Measurements from ENCODE around the gene LDLRAP1. TPM values are rescaled to one million over a fixed set of nuclear protein-coding genes. Genes with fewer than 3 reads are reported as not detected.
A peak's percentile ranks its signal among the peaks of the same experiment; 100 is the strongest.

LDLRAP1 gene
- total and polyA plus RNA-seq, 2 donors (not counting 1 experiment from before 2014, with no cell fraction given) = 7.3 to 21.0 TPM

- H4K20me1 ChIP-seq (ENCODE audit: control insufficient read depth, extremely low read depth, insufficient read depth, low read length) = no peaks in the 10 kb centered on the region
- H3K27ac ChIP-seq (ENCODE audit: insufficient read depth, low read length) = no peak overlapping the region
- DNase-seq (ENCODE audit: low read depth in 2 of 2) = no peak
- no peaks in the 10 kb centered on the region for H3K27me3 ChIP-seq (ENCODE audit: control insufficient read depth, insufficient read depth, low read length)
- H3K79me2 ChIP-seq (ENCODE audit: control insufficient read depth, insufficient read depth, low read length) = no peaks in the 10 kb centered on the region
- H3K9me3 ChIP-seq (ENCODE audit: control insufficient read depth, insufficient read depth, low read depth, low read length) = no peaks in the 10 kb centered on the region
- no peak overlapping the region for H3K9ac ChIP-seq (ENCODE audit: insufficient read depth, low read length)
- TF ChIP-seq CTCF (conservative IDR thresholded peaks at IDR 0.05 in 1 of 2, IDR thresholded peaks at IDR 0.05 in 1 of 2; ENCODE audit: low read depth in 1 of 2, low read length in 2 of 2) (no peak), EZH2 (IDR thresholded peaks at IDR 0.05; ENCODE audit: low read length, missing control alignments) (no peak)
- H3K36me3 ChIP-seq (ENCODE audit: control insufficient read depth, insufficient read depth, low read length) = no peaks in the 10 kb centered on the region
- peaks cover 18% of the 10 kb centered on the region for H3K4me1 ChIP-seq (ENCODE audit: control insufficient read depth, extremely low read depth, insufficient read depth, low read length)
- no peak overlapping the region for H3K4me2 ChIP-seq (ENCODE audit: extremely low read depth, insufficient read depth, low read length)
- no peak overlapping the region for H3K4me3 ChIP-seq (replicated peaks in 1 of 4; ENCODE audit: control extremely low read depth in 1 of 4, insufficient read depth in 1 of 4, low read depth in 3 of 4, low read length in 4 of 4)
- no peak overlapping the region for H2AFZ ChIP-seq (ENCODE audit: low read length)
Measured at GRCh38 chr1:25554430-25554780, 11.0 kb downstream of the LDLRAP1 start.

GRCh38 chr1:25554886-25555752 lies 11.7 kb downstream of the LDLRAP1 start:
- Histone ChIP-seq H2AFZ (ENCODE audit: low read length) (no peak overlapping the region), H4K20me1 (ENCODE audit: control insufficient read depth, extremely low read depth, insufficient read depth, low read length) (no peaks in the 10 kb centered on the region), H3K27ac (ENCODE audit: insufficient read depth, low read length) (no peak overlapping the region), H3K9me3 (ENCODE audit: control insufficient read depth, insufficient read depth, low read depth, low read length) (no peaks in the 10 kb centered on the region), H3K36me3 (ENCODE audit: control insufficient read depth, insufficient read depth, low read length) (no peaks in the 10 kb centered on the region), H3K4me3 (replicated peaks in 1 of 4; ENCODE audit: control extremely low read depth in 1 of 4, insufficient read depth in 1 of 4, low read depth in 3 of 4, low read length in 4 of 4) (no peak overlapping the region), H3K27me3 (ENCODE audit: control insufficient read depth, insufficient read depth, low read length) (no peaks in the 10 kb centered on the region), H3K79me2 (ENCODE audit: control insufficient read depth, insufficient read depth, low read length) (no peaks in the 10 kb centered on the region), H3K4me2 (ENCODE audit: extremely low read depth, insufficient read depth, low read length) (no peak overlapping the region), H3K9ac (ENCODE audit: insufficient read depth, low read length) (no peak overlapping the region), H3K4me1 (ENCODE audit: control insufficient read depth, extremely low read depth, insufficient read depth, low read length) (peaks cover 11% of the 10 kb centered on the region)
- peak in 1 of 2 donors; percentile 24 for DNase-seq (ENCODE audit: low read depth in 2 of 2)
- TF ChIP-seq CTCF (conservative IDR thresholded peaks at IDR 0.05 in 1 of 2, IDR thresholded peaks at IDR 0.05 in 1 of 2; ENCODE audit: low read depth in 1 of 2, low read length in 2 of 2) (no peak), EZH2 (IDR thresholded peaks at IDR 0.05; ENCODE audit: low read length, missing control alignments) (no peak)

- Histone ChIP-seq H2AFZ (ENCODE audit: low read length) (no peak overlapping the region), H3K27me3 (ENCODE audit: control insufficient read depth, insufficient read depth, low read length) (no peaks in the 10 kb centered on the region), H3K36me3 (ENCODE audit: control insufficient read depth, insufficient read depth, low read length) (no peaks in the 10 kb centered on the region), H3K27ac (ENCODE audit: insufficient read depth, low read length) (no peak overlapping the region), H3K9ac (ENCODE audit: insufficient read depth, low read length) (no peak overlapping the region), H3K9me3 (ENCODE audit: control insufficient read depth, insufficient read depth, low read depth, low read length) (no peaks in the 10 kb centered on the region), H4K20me1 (ENCODE audit: control insufficient read depth, extremely low read depth, insufficient read depth, low read length) (no peaks in the 10 kb centered on the region), H3K4me1 (ENCODE audit: control insufficient read depth, extremely low read depth, insufficient read depth, low read length) (peaks cover 6% of the 10 kb centered on the region), H3K4me2 (ENCODE audit: extremely low read depth, insufficient read depth, low read length) (no peak overlapping the region), H3K79me2 (ENCODE audit: control insufficient read depth, insufficient read depth, low read length) (no peaks in the 10 kb centered on the region), H3K4me3 (replicated peaks in 1 of 4; ENCODE audit: control extremely low read depth in 1 of 4, insufficient read depth in 1 of 4, low read depth in 3 of 4, low read length in 4 of 4) (no peak overlapping the region)
- TF ChIP-seq CTCF (conservative IDR thresholded peaks at IDR 0.05 in 1 of 2, IDR thresholded peaks at IDR 0.05 in 1 of 2; ENCODE audit: low read depth in 1 of 2, low read length in 2 of 2) = no peak
- no peak for TF ChIP-seq EZH2 (IDR thresholded peaks at IDR 0.05; ENCODE audit: low read length, missing control alignments)
- DNase-seq (ENCODE audit: low read depth in 2 of 2) = no peak
Measured at GRCh38 chr1:25555753-25556092, 12.3 kb downstream of the LDLRAP1 start.

Measured in fibroblast of lung (primary cell).